Stimulated activated CD8-positive, alpha-beta memory T cell treated with anti-CD3 and anti-CD28 coated beads, Interleukin-2, amount 100 ng/mL, for 1 hour (primary cell): ENCODE data around the gene RPS6KA2.
"Not testable (repeated sequence)": the region's sequence is repeated elsewhere in the genome, so short reads cannot be mapped to it uniquely, and the experiment has no call there.

Source experiments
- DNase-seq, 2 donors: peaks; one replicate each; pipeline ENCODE4 v3.0.0-alpha.2; 2020; ENCODE audit warnings: low read depth in 2 of 2

The RPS6KA2 gene

DNA sequence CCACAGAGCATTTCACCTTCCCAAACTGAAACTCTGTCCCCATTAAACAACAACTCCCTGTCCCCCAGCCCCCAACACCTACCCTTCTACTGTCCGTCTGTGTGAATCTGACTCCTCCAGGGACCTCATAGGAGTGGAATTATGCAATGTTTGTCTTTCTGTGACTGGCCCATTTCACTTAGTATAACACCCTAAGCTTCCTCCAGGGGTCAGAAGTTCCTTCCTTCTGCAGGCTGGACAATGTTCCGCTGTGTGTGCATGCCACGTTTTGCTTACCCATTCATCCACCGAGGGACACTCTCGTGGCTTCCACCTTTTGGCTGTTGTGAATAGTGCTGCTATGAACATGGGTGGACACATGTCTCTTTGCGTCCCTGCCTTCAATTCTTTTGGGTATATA is 206.7 kb downstream of the RPS6KA2 start:
- DNase-seq = no peak

GRCh38 chr6:166419717-166420116 is 207.3 kb downstream of the RPS6KA2 start:
- no peak for DNase-seq

DNA sequence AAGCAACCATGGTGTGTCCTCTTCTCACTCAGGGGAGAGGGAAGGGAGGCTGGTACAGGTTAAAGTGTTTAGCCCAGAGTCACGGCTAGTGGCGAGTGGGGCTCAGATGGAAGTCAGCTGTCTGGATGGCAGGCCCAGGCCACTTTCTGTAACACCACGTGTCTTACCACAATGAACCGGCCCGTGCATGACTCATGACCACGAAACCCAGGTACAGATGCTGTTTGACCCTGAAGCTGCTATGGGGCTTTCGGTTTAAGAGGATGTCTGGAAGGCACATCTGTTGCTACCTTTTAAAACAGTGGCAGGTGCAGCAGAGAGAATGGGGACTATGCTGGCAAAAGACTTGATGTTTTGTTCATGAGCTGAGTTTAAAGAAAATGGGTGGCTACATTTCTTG is 207.8 kb downstream of the RPS6KA2 start:
- DNase-seq = peak; percentile 36 to 49

DNA sequence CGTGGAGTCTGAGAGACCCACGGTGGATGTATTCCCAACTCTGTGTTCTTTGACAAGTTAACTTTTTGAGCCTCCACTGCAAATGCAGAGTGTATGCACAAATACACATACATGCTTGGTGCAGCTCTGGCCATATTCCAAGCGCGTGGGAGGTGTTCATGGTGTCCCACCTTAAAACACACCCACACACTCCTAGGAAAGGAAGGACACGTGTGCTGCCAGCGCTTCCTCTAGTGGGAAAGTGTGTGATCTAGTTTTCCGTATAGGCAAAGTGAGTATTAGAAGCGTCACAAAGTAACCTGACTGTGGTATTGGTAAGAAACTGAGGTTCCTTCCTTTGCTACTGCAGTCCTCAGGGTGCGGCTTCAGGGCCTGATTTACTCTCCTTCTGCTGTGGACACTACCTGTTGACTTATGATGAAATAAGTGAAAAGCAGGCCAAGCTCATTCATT is 208.3 kb downstream of the RPS6KA2 start:
- no peak for DNase-seq

DNA sequence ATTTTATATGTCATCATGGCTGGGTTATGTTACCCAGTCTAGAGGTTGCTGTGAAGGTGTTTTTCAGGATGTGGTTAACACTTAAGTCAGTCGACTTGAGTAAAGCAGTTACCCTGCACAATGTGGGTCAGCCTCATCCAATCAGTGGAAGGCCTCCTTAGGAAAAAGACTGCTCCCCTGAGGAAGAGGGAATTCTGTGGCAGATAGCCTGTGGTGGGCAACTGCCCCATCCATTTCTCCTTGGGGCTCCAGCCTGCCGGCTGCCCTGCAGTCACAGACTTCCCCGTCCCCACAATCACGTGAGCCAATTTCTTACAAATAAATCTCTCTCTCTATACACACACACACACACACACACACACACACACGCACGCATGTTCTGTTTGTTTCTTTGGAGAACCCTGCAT is 209.8 kb downstream of the RPS6KA2 start:
- peak; percentile 23 to 29 for DNase-seq

DNA sequence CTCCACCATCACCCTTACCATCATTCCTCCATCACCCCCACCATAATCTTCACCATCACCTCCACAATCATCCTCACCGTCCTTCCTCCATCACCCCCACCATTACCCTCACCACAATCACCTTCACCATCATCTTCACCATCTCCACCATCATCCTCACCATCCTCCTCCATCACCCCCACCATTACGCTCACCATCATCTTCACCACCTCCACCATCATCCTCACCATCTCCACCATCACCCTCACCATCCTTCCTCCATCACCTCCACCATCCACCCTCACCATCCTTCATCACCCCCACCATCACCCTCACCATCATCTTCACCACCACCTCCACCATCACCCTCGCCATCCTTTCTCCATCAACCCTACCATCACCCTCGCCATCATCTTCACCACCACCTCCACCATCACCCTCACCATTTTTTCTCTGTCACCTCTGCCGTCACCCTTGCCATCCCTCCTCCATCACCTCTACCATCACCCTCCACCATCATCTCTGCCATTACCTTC is 211.2 kb downstream of the RPS6KA2 start:
- DNase-seq = no peak

- DNase-seq = no peak
Observed at GRCh38 chr6:166415306-166415705, 211.7 kb downstream of the RPS6KA2 start.

DNA sequence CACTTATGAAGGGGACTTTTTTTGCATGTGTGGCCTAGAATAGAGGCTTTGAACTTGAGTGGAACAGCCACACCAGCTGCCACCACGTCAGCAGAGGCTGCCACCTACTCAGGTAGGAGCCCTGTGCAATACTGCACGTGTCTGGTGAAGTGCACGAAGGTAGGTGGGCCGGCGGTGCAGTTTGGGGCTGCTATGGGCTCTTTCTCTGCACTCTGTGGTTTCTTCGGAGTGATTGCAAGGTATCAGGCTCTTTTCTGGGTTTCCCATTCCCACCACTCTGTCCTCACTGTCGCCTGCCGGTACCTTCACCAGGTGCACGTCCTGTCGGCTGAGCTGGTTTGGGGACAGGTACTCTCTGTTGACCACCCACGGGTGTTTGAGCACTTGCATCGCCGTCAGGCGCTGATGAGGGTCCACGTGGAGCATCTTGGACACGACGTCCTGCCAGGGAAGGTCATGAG is 213.5 kb downstream of the RPS6KA2 start:
- DNase-seq = no peak

GRCh38 chr6:166412911-166413384 is 214.1 kb downstream of the RPS6KA2 start:
- no peak for DNase-seq

DNA sequence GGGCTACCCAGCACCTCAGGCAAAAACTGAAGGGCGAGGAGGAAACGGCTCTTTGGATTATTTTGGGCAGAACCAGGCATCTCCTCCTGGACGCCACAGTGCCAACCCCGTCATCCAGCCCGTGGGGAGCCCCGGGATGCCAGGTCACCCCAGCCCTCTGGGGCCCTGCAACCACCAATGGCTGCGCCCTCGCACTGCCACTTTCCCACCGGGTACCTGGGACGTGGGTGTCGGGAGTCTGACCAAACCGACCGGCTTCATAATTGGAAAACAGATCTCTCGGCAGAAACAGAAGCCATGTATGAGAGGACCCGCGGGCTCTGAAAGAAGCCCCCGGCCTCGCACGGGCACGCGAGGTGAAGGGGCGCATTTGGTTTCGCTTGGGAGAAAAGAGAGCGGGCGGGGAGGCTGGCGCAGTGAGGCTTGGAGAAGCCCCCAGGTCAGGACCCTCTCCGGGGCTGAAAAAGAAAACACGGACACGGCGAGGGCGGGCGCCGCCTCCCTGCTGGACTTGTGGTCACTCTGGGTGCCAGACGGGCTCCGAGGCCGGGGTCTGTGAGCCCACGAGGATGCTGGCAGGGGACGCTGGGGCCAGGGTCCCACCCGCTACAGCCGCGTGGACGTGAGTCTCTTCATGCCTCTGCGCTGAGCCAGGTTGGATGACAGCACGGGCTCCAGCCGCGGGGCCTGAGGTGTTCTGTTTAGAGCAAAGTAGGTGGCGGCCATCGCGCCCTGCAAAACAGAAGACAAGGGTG is 214.7 kb downstream of the RPS6KA2 start:
- DNase-seq = no peak

DNA sequence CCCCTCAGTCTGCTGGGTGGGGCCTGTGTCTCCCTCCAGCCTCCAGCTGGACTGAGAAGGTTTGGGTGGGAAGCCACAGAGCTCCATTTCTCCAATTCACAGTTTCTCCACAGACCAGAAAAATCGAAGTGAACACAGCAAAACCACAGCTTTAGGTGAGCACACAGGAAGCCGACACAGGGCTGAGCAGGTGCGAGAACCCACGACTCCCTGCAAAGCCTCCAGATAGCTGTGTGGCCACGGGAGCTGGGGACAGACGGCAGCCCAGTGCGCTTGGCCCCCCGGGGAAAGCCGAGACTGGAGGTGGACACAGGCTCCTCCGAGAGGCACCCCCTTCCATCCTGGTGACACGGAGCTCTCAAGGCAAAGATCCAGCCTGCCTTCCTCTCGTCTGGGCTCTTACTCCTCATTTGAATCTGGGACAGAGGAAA is 215.3 kb downstream of the RPS6KA2 start:
- no peak for DNase-seq

- no peak for DNase-seq
Observed at GRCh38 chr6:166411271-166411670, 215.8 kb downstream of the RPS6KA2 start.

- DNase-seq = no peak
Observed at GRCh38 chr6:166410426-166410935, 216.6 kb downstream of the RPS6KA2 start.

DNA sequence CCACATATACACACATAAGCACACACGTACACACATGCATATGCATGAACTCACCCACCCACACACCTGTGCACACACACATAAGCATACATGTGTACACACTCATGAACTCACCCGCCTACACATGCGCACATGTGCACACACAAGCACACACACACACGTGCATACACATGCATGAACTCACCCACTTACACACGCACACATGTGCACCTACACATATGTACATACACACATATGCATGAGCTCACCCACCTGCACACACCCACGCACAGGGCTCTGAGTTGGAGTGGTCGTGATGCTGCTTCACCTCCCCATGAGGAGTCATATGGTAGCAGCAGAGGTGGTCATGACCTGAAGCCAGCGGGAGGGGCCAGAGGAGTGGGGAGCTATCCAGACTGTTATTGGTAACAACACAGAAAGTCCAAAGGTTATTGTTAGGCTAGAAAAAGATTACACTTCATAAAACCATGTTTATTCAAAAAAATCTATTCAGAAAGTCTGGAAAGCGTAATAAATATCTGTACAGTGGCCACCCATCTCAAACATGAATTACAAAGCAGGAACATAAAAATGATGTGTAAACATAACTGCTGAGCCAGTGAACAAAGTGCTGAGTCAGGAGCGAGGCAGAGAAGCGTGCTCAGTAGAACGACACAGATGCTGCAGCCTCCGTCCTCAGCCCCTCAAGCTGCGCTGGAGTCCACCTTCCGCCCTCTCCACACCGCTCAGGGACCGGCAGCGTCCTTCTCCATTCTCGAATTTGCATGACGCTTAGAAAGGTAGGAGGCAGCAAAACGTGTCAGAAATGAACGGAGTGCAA is 217.9 kb downstream of the RPS6KA2 start:
- DNase-seq = no peak

- no peak for DNase-seq
Observed at GRCh38 chr6:166406197-166406596, 220.9 kb downstream of the RPS6KA2 start.

DNA sequence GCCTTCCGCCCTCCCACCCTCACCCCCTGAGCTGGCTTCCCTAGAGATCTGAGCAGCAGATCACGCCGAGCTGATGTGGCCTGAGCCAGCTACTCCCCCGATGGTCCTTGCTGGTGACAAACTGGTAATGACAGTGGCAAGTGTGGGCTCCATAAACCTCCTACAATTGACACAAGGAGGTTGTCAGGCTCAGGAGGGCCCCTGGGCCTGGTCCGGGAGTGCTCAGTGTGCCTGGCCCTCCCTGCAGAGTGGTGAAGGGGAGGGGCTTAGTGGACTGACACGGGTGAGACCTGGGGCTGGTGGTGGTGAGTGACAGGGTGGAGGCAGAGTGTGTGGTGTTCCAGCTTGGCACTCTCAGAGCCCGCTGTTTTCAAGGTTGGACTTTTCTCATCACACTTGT is 221.7 kb downstream of the RPS6KA2 start:
- DNase-seq = no peak

DNA sequence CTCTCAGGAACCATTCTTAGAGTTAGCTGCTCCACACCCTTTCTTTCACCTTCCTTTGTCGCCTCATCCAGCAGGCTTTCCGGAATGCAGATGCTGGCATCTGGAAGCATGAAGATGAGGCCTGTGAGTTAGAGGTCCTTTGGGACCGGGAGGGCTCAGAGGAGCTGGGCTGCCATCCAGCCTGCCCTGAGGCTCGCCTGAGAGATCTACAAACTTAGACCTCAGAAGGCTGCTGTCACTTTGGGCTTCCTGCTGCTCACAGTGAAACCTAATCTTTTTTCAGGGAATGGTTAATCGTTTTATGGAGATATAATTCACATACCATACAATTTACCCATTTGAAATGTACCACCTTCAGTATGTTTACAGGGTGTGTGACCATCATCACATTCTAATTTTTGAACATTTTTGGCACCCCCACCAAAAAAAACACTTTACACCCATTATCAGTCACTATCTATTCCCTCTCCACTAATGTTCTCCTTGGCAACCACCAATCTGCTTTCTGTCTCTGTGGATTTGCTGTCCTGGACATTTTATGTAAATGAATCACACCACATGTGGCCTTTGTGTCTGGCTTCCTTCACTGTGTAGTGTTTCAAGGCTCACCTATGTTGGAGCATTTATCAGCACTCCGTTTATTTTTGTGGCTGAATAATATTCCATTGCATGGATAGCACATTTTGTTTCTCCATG is 224.3 kb downstream of the RPS6KA2 start:
- DNase-seq = no peak

GRCh38 chr6:166400649-166401250 is 226.3 kb downstream of the RPS6KA2 start:
- not testable (repeated sequence) for DNase-seq

DNA sequence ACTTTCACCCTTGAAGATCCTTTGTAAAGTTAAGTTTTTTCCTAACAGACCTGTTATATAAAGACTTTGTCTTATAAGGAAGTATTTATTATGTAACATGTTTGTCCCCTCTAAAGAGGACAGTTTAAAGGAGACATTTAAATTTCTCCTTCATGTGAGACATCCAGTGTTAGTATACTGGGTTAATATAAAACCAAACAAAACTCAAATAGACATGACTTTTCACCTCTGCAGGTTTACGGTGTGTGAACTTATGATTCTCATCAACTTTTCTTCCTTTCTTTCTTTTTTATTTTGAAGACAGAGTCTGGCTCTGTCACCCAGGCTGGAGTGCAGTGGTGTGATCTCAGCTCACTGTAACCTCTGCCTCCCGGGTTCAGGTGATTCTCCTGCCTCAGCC is 226.9 kb downstream of the RPS6KA2 start:
- DNase-seq = no peak

DNA sequence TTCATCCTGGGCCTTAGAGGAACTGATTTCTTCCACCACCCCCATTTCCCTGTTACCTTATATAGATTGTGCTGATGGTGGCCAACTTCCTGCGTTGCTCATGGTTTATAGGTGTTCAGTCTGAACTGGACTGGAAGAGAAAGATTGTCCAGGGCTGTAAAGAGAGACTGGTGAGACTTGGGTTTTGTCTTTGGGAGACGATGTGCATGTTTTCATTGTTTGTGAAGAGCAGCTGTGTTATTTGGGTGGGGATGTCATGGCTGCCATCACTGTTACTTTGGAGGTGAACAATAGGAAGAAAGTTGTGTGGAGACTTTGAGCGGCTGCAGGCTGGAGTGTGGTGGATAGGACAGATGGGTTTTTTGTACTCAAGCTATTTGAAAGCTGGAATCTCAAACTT is 228.7 kb downstream of the RPS6KA2 start:
- no peak for DNase-seq

DNA sequence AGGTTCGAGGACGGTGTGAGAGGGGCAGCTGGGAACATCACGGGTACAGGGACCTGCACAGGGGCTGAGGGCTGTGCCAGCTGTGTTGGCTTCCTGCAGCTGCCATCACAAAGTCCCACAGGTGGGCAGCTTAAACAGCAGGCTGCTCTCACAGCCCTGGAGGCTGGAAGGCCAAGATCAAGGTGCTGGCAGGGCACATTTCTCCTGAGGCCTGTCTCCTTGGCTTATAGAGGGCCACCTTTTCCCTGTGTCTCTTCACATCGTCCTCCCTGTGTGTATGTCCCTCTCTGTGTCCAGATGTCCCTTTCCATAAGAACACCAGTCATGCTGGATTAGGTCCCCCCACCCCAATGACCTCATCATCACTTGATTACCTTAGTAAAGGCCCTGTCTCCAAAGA is 229.2 kb downstream of the RPS6KA2 start:
- no peak for DNase-seq
